HG03039 (cell line): ENCODE measurements around the gene PDGFC.

Experiments
- ATAC-seq: cut with Tn5 transposase; IDR thresholded peaks from one replicate; pipeline ENCODE4 v1.9.1; 2021; ENCODE audit warnings: mild to moderate bottlenecking, moderate library complexity; ENCODE audit not compliant: unreplicated experiment

The PDGFC gene

DNA sequence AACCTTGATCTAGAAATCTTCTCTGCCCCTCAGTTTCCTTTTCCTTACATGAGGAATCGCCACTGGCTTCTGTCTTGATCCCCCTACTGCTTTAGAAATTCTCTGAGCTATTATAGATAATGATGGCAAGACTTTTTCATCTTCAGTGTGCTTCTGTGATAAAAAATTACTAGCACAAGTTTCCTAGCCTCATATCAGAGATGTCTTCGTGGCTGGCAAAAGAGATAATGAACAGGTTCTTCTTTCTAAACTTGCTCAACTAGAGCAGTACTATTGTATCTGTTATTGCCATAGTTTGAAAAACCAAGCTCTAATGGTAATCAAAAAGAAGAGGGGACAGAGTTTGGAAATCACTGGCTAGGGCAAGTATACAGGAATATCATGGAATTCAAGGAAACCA lies 4.1 kb upstream of the PDGFC start:
- no peak for ATAC-seq

DNA sequence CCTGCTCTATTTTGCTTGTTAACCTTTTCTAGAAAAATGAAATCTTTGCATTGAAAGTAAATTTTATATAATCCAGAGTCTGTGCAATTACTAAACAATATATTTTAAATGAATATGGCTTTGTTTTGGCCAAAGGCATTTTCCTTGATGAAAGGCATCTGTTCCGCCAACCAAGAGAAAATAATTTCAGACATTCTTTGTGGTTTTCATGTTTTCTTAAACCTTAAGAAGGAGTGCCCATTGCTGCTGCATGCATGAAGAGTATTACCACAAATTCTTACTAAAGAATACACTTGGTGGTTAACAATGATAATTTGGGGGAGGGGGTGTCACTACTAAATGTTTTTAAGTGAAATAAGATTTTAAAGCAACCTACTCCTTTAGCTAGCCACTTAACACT lies 2.7 kb upstream of the PDGFC start:
- ATAC-seq: no peak

GRCh38 chr4:156972379-156973015 lies 898 bp upstream of the PDGFC start:
- no peak for ATAC-seq

- no peak for ATAC-seq
These were observed 379 bp downstream of the PDGFC start for GRCh38 chr4:156971165-156971675.

GRCh38 chr4:156970501-156971164 lies 966 bp downstream of the PDGFC start:
- ATAC-seq: no peak

DNA sequence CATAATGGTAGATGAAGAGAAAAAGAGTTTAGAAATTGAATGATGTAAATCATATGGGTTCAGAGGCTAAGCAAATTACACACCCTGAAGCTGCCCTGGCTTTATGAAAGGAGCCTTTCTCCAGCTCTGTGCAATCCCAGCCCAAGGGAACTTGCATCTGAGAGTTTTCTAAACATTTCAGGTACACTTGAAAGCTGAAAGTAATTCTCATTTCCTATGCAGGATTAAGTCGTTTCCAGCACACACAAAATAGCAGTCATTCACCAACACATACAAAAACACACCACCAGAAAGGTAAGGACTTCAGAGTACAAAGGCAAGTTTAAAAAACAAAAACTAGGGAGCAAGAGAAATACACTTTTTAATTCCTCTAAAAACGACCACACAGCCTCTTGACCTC lies 1.7 kb downstream of the PDGFC start:
- no peak for ATAC-seq

DNA sequence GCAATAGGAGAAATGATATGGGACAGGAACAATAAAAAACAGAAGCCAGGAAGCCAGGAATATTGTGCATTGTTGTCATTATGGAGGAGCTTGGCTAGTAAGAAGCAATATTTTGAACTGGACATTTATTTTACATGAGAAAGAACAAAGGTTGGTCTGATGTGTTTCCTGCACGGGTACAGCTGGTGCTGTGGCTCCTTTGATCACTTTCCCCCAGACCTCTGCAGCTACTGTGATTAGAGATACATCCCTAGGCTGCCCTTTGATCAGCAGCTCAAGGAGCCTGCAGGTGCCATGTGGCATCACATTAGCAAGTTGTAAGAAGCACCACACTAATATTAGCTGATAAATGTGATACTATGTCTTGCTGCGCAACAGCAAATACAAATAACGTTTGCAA lies 2.5 kb downstream of the PDGFC start:
- ATAC-seq: no peak

DNA sequence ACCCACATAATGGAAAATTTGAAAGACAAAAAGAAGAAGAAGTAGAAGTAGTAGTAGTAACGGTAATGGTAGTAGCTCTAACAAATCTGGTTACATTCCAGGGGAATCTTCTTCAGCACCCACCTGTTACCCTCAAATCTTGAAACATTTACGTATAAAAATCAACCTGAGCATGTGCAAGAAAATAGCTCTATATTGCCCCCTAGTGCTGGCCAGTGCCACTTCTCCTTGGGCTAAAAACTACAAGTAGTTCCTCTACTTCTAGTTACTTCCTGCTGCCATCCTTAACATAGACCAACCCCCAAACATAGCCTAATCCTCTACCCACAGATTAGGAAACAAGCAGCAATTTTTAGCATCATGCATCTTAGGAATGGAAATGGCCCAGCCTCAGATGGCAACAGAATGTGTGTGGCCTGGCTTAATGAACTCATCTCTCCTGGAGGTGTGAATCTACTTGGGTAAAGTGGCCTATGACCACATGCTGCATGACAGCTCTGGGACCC lies 3.1 kb downstream of the PDGFC start:
- ATAC-seq: peak; percentile 66

GRCh38 chr4:156966836-156967235 lies 4.8 kb downstream of the PDGFC start:
- no peak for ATAC-seq

- no peak for ATAC-seq
These were observed 8.2 kb downstream of the PDGFC start for GRCh38 chr4:156963419-156963818.

GRCh38 chr4:156962528-156962974 lies 9.0 kb downstream of the PDGFC start:
- ATAC-seq: no peak

DNA sequence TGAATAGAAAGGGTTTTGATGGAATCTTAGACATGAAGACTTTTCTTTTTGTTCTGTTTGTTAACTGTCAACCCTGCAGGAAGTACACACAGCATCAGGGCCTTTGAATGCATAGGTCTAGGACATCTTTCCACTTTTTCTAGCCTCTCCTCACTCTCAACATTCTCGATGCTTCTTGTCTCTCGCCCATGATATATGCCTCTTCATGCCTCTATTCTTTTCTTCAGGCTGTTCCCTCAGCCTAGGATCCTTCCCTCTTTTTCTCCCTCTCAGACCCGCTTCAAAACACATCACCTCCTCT lies 9.6 kb downstream of the PDGFC start:
- no peak for ATAC-seq

DNA sequence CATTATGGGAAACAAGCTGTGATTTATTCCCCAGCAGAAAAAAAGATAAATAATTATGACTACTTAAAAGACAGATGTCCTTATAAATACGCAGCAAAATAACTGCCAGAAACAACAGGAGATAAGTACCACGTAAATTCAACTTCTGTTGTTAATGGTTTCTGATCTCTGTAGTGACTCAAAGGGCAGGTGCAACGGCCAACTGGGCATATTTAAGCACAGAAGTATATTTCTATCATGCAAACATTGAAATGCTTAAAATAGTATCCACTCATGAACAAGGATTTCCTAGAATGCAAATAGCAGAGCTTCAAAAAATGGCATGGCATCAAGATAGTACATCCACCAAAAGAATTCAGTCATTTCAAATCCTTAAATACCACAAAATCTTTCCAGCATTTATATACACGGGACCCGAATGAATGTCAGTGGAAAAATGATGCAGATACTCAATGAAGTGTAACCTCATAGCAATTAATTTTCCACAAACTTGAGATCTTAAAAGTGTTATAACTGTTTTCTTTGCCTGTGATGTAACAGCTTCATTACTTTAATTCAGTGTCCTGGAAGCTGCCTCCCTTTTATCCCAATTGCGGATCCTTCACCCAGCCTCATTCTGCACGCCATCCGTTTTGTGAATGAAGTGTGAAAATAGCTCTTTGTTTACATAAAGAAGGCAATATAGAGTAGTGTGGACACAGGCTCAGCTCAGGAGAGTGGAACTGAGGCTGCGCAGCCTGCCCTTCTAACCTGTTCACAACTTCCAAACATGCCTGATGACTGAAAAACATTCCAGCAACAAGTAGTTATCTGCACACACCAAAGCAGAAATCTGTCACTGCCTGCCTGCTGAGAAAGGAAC lies 10.2 kb downstream of the PDGFC start:
- no peak for ATAC-seq

- ATAC-seq: no peak
These were observed 12.3 kb downstream of the PDGFC start for GRCh38 chr4:156959298-156959702.

GRCh38 chr4:156958276-156959074 lies 13.1 kb downstream of the PDGFC start:
- ATAC-seq: no peak

DNA sequence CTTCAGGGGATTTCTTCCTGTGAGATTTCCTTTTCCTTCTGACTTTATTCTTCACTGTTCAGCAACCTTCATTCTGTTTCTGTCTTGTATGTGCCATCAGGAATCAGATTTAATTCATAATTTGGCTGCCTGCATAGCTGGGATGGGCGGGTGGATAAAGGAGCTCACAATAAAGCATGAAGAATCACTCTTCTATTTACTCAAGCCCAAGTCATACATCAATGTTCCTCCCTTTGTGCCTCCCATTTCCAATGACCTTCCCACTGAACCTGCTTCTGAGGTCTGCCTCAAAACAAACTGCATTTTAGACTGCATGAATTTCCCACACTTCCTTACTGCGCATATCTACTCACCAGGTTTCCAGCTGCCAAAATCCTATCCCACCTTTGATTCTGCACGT lies 14.0 kb downstream of the PDGFC start:
- ATAC-seq: no peak

DNA sequence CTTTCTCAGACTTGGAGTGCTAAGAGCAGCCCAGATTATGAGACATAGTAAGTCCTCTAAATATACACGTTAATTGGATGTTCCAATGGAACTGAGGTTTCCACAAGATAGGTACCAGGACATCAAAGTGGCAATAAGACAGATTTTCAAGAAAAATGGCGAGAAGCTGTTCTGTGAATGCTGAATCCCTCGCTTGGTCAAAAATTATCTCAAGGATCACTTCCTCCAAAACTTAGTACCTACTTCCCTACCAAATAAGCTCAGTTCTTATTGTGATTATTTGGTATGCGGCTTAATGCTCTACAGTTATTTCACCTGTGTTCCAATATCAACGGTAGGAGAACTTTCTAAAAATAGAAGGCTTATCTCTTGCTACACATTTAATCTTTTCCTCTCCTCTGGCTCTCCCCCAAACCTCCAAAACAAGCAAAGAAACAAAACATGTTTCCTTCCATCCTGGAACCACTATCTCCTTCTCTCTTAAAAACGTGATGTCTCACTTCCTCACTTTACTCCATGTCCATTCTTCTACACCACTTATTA lies 14.7 kb downstream of the PDGFC start:
- no peak for ATAC-seq

DNA sequence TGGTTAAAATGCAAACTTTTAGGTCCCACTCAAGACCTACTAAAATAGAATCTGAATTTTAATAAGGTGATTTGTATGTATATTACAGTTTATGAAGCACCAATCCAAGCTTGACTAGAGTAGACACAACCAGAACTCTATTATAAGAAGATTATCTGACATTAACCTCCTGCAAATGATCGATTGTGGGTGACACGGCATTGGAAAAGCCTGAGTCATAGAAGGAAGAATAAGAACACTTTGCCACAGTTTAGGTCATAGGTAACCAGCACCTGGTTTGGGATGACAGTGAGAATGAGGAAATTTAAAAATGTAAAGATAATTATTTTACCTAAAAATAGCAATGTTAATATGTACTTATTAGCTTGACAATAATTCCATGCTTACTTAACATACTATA lies 15.2 kb downstream of the PDGFC start:
- ATAC-seq: no peak

- no peak for ATAC-seq
These were observed 17.0 kb downstream of the PDGFC start for GRCh38 chr4:156954587-156954986.

GRCh38 chr4:156953951-156954350 lies 17.6 kb downstream of the PDGFC start:
- no peak for ATAC-seq

DNA sequence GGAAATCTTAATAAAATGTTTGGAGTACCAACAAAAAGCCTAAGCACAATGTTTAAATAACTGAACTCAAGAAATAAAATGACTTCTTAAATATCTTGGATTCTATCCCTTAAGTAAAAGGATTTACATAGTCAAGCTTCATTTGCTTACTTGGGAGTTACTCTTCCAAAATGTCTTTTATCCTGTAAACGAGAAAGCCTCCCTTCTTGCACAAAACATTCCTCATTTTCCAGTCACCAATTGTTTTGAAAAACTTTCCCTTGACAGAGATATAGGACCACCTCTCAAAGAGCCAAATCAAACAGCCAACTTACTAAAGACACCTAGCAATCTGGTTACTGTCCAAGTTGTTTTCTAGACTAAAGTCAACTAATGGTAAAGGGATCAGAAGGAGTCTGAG lies 18.6 kb downstream of the PDGFC start:
- ATAC-seq: no peak
